Measurements from ENCODE around the gene CASK.

The CASK gene

GRCh38 chrX:41692162-41692749 is 231.1 kb downstream of the CASK start:
- peak; percentile 54 for DNase-seq (ENCODE audit: low read depth)
- no peak overlapping the region for H3K4me3 ChIP-seq (ENCODE audit: low read depth, low read length)
- TF ChIP-seq CTCF (IDR thresholded peaks at IDR 0.05; ENCODE audit: control insufficient read depth, extremely low read depth, insufficient read depth): no peak

- no peak for TF ChIP-seq CTCF (IDR thresholded peaks at IDR 0.05; ENCODE audit: control insufficient read depth, extremely low read depth, insufficient read depth)
- no peak overlapping the region for H3K4me3 ChIP-seq (ENCODE audit: low read depth, low read length)
- DNase-seq (ENCODE audit: low read depth): no peak
Observed at GRCh38 chrX:41689711-41690110, 233.6 kb downstream of the CASK start.

DNA sequence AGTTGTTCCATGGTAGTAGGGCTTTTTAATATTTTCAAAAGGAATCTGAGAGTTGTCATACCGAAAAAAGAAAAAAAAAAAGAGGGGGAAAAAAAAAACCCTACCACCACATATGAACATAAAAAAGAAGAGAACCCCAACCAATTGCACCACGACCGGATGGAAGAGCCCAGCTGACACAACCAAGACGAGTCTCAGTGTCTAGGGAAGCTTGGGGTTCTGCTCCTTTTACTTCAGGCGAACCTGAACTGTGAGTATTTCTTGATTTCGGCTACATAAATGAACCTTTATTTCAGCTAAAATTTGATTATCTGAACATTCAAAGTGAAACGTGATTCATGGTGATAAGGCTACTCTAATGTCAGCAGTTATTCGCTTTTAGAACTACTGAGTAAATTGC is 234.5 kb downstream of the CASK start, which contains the start of gene GPR34:
GPR34 (plus strand) TSS at position 139 of the 400 bp plus-strand sequence. CDS start 6,661 bp downstream, outside the sequence.
- DNase-seq (ENCODE audit: low read depth): no peak
- no peak for TF ChIP-seq CTCF (IDR thresholded peaks at IDR 0.05; ENCODE audit: control insufficient read depth, extremely low read depth, insufficient read depth)
- no peak within 1 kb of the TSS for H3K4me3 ChIP-seq (ENCODE audit: low read depth, low read length)

DNA sequence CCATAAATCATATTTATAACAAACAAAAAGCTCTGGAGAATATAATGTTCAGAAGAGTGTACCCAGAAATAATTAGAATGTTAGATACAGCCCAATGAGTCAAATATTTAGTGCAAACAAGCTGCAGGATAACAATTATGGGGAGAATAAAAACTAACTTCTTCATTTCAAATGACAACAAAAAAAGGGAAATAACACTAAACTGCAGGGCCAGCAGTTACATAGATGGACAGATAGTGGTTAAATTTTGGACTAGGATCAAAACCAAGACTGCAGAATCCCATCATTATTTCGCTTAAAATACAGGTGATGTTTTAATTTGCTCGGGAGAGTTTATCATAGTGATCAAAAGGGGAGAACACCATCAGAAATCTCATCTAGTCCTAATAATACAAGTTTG is 235.2 kb downstream of the CASK start:
- TF ChIP-seq CTCF (IDR thresholded peaks at IDR 0.05; ENCODE audit: control insufficient read depth, extremely low read depth, insufficient read depth): no peak
- no peak overlapping the region for H3K4me3 ChIP-seq (ENCODE audit: low read depth, low read length)
- no peak for DNase-seq (ENCODE audit: low read depth)

- TF ChIP-seq CTCF (IDR thresholded peaks at IDR 0.05; ENCODE audit: control insufficient read depth, extremely low read depth, insufficient read depth): no peak
- DNase-seq (ENCODE audit: low read depth): no peak
- no peak overlapping the region for H3K4me3 ChIP-seq (ENCODE audit: low read depth, low read length)
Observed at GRCh38 chrX:41686788-41687187, 236.6 kb downstream of the CASK start.

- TF ChIP-seq CTCF (IDR thresholded peaks at IDR 0.05; ENCODE audit: control insufficient read depth, extremely low read depth, insufficient read depth): no peak
- H3K4me3 ChIP-seq (ENCODE audit: low read depth, low read length): no peak overlapping the region
- no peak for DNase-seq (ENCODE audit: low read depth)
Observed at GRCh38 chrX:41684940-41685339, 238.4 kb downstream of the CASK start.

DNA sequence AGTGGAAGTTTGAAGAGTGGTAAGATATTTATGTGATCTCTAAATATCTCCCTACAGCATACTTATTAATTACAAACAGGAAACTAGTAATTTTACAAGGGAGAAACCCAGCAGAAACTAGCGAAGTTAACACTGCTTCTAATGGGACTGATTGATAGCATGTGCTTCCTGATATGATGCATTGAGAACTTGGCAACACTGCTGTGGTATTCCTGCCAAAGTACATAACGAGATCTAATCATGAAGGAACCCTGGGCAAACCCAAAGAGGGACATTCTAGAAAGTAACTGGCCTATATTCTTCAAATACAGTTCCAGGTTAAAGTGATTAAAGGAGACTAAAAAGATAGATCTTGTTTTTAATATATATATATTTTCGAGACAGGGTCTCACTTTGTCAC is 239.2 kb downstream of the CASK start:
- H3K4me3 ChIP-seq (ENCODE audit: low read depth, low read length): no peak overlapping the region
- TF ChIP-seq CTCF (IDR thresholded peaks at IDR 0.05; ENCODE audit: control insufficient read depth, extremely low read depth, insufficient read depth): no peak
- peak; percentile 81 for DNase-seq (ENCODE audit: low read depth)
